Panc1 (cell line): ENCODE measurements around the gene NDUFV3. TPM values are rescaled to one million over a fixed set of nuclear protein-coding genes. Genes with fewer than 3 reads are reported as not detected.
"Not testable (repeated sequence)": the region's sequence is repeated elsewhere in the genome, so short reads cannot be mapped to it uniquely, and the experiment has no call there.

Experiments
- ATAC-seq: fragments of 200-7000 bp; cut with Tn5 transposase; 2 replicates; pipeline ENCODE4 v1.9.1; 2020; ENCODE audit warnings: mild to moderate bottlenecking, moderate library complexity
- BruUV-seq: library from RNA; stranded (reverse); fragments of 400-500 nt; replicated peaks from 2 replicates; lab custom pipeline; 2021; lab: Mats Ljungman, UMichigan
- CTCF ChIA-PET: fragments of 300-600 bp; sonication (Branson Sonifier 250); formaldehyde crosslinking; loops from one replicate; lab custom pipeline; 2022; ENCODE audit warnings: antibody characterized with exemption; lab: Charles Lee
- POLR2A ChIA-PET: fragments of 300-600 bp; sonication (Branson Sonifier 250); formaldehyde crosslinking; loops from one replicate; lab custom pipeline; 2022; ENCODE audit warnings: antibody characterized with exemption; lab: Charles Lee
- DNase-seq: peaks from one replicate; pipeline ENCODE4 v3.0.0-alpha.2; 2010; ENCODE audit warnings: low read depth, low spot score
- H3K27ac ChIP-seq: 2 replicates; pipeline ENCODE4 v1.5.1; 2011; ENCODE audit warnings: mild to moderate bottlenecking, low read length, inconsistent platforms
- H3K27me3 ChIP-seq: fragments of 200-500 bp; sonication (Bioruptor generic); 2 replicates; pipeline ENCODE4 v1.6.0; 2014; ENCODE audit warnings: low read length, inconsistent platforms; ENCODE audit not compliant: control insufficient read depth, insufficient read depth
- H3K36me3 ChIP-seq: fragments of 200-500 bp; sonication (Bioruptor generic); 2 replicates; pipeline ENCODE4 v1.5.1; 2014; ENCODE audit warnings: inconsistent platforms, mild to moderate bottlenecking, low read length, moderate library complexity; ENCODE audit not compliant: control insufficient read depth, insufficient read depth
- H3K4me1 ChIP-seq: 2 replicates; pipeline ENCODE4 v1.5.1; 2011; ENCODE audit warnings: inconsistent platforms, mild to moderate bottlenecking, low read length, moderate library complexity; ENCODE audit not compliant: control insufficient read depth, insufficient read depth
- H3K4me3 ChIP-seq, 2 experiments: 2 replicates each; pipeline ENCODE4 v1.5.1; 2011 to 2012; ENCODE audit warnings: low read depth in 2 of 2, low read length in 2 of 2, mild to moderate bottlenecking in 2 of 2, inconsistent platforms in 1 of 2, moderate library complexity in 1 of 2
- H3K9me3 ChIP-seq: fragments of 200-500 bp; sonication (Bioruptor generic); 2 replicates; pipeline ENCODE4 v1.5.1; 2014; ENCODE audit warnings: low read depth, mild to moderate bottlenecking, inconsistent platforms, low read length, moderate library complexity; ENCODE audit not compliant: control insufficient read depth, insufficient read depth
- POLR2AphosphoS5 ChIP-seq: IDR thresholded peaks from 2 replicates; pipeline ENCODE4 v1.6.1; 2012; ENCODE audit warnings: mild to moderate bottlenecking, low read depth, low read length, moderate library complexity
- SIN3A ChIP-seq: IDR thresholded peaks from 2 replicates; pipeline ENCODE4 v1.6.1; 2012; ENCODE audit warnings: low read depth, mild to moderate bottlenecking, low read length, moderate library complexity, borderline replicate concordance; ENCODE audit not compliant: insufficient read depth
- TCF7L2 ChIP-seq: IDR thresholded peaks from 2 replicates; pipeline ENCODE4 v1.6.1; 2011; ENCODE audit warnings: mild to moderate bottlenecking, low read depth, low read length, inconsistent platforms
- in situ Hi-C: cut with HindIII; loops from 2 replicates; pipeline ENCODE4 v1.10.0; 2016; ENCODE audit warnings: low sequenced_read_pairs, low pct_unique_long_range_greater_than_20kb
- intact Hi-C: fragments of 100-400 bp; cut with micrococcal nuclease; formaldehyde crosslinking; loops from one replicate; pipeline ENCODE4 v1.10.0; 2022; ENCODE audit not compliant: unreplicated experiment
- total RNA-seq: library from RNA; stranded (reverse); gene quantifications from one replicate; pipeline ENCODE4 v1.2.1, GENCODE V29; 2021; ENCODE audit not compliant: unreplicated experiment
- TF ChIP-seq, protein P1 (sequence below): fragments of 450-650 bp; IDR thresholded peaks from 2 replicates; pipeline ENCODE4 v1.5.1; 2017; ENCODE audit warnings: mild to moderate bottlenecking
- TF ChIP-seq, protein P2 (sequence below), 2 experiments: IDR thresholded peaks; 2 replicates each; pipeline ENCODE4 v1.6.1; 2011 to 2012; ENCODE audit warnings: low read depth in 2 of 2, control low read depth in 1 of 2, low read length in 1 of 2, mild to moderate bottlenecking in 1 of 2, moderate library complexity in 1 of 2; ENCODE audit not compliant: insufficient read depth in 1 of 2

NDUFV3 gene
- total RNA-seq, 1 experiment from 2014 or later, result 21.1 TPM

DNA sequence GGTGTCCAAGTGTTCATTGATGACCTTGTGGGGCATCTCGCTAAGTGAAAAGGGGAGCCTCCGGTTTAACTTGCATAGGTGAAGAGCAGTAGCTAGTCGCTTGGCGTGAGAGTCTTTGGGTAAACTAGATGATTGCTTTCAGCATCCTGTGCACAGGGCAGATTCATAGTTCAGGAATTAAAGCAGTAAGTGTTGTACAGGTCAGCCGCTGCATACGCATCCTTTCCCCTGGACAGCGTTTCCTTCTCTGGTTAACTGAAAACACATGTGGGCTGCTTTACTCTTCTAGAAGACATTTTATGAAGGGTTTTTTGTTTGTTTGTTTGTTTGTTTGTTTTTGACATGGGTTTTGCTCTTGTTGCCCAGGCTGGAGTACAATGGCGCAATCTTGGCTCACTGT, 12.1 kb downstream of the NDUFV3 start:
- TF ChIP-seq TCF7L2 (no peak), SIN3A (no peak), POLR2AphosphoS5 (no peak)
- TF ChIP-seq, protein P1, sequence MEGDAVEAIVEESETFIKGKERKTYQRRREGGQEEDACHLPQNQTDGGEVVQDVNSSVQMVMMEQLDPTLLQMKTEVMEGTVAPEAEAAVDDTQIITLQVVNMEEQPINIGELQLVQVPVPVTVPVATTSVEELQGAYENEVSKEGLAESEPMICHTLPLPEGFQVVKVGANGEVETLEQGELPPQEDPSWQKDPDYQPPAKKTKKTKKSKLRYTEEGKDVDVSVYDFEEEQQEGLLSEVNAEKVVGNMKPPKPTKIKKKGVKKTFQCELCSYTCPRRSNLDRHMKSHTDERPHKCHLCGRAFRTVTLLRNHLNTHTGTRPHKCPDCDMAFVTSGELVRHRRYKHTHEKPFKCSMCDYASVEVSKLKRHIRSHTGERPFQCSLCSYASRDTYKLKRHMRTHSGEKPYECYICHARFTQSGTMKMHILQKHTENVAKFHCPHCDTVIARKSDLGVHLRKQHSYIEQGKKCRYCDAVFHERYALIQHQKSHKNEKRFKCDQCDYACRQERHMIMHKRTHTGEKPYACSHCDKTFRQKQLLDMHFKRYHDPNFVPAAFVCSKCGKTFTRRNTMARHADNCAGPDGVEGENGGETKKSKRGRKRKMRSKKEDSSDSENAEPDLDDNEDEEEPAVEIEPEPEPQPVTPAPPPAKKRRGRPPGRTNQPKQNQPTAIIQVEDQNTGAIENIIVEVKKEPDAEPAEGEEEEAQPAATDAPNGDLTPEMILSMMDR, result no peak
- TF ChIP-seq, protein P2, sequence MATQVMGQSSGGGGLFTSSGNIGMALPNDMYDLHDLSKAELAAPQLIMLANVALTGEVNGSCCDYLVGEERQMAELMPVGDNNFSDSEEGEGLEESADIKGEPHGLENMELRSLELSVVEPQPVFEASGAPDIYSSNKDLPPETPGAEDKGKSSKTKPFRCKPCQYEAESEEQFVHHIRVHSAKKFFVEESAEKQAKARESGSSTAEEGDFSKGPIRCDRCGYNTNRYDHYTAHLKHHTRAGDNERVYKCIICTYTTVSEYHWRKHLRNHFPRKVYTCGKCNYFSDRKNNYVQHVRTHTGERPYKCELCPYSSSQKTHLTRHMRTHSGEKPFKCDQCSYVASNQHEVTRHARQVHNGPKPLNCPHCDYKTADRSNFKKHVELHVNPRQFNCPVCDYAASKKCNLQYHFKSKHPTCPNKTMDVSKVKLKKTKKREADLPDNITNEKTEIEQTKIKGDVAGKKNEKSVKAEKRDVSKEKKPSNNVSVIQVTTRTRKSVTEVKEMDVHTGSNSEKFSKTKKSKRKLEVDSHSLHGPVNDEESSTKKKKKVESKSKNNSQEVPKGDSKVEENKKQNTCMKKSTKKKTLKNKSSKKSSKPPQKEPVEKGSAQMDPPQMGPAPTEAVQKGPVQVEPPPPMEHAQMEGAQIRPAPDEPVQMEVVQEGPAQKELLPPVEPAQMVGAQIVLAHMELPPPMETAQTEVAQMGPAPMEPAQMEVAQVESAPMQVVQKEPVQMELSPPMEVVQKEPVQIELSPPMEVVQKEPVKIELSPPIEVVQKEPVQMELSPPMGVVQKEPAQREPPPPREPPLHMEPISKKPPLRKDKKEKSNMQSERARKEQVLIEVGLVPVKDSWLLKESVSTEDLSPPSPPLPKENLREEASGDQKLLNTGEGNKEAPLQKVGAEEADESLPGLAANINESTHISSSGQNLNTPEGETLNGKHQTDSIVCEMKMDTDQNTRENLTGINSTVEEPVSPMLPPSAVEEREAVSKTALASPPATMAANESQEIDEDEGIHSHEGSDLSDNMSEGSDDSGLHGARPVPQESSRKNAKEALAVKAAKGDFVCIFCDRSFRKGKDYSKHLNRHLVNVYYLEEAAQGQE (IDR thresholded peaks at IDR 0.05; ENCODE audit: insufficient read depth in 1 of 2, low read depth in 2 of 2, low read length in 1 of 2), result no peak
- CTCF ChIA-PET, result no interaction called here

DNA sequence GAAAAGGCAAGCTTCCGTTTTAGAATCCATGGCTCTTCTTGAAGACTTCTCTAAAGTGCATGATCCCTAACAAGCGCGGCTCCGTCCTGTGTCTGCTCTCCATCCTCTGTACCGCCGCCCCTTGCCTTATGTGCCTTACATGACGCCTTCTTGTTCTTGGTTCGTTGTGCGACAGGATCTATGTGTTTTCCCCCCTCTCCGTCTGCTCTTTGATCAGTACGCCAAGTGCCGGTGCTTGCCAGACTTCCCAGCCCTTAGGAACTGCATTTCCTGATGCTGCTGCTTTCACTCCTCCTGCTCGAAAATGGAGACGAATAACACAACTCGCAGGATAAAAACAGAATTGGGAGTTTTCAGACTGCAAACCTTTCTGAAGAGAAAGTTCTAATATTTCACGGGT, 13.1 kb downstream of the NDUFV3 start:
- no TSS peak for BruUV-seq
- ATAC-seq (no peak), DNase-seq (no peak)
- H3K27me3 ChIP-seq, result no peaks in the 10 kb centered on the region
- ChIA-PET CTCF (no interaction called here), POLR2A (no interaction called here)
- intact Hi-C loops (no loop called here), in situ Hi-C loops (no loop called here)
- H3K4me3 ChIP-seq, result no peak overlapping the region
- H3K9me3 ChIP-seq, result no peaks in the 10 kb centered on the region
- no peaks in the 10 kb centered on the region for H3K4me1 ChIP-seq
- TF ChIP-seq SIN3A, result no peak
- H3K27ac ChIP-seq, result no peak overlapping the region
- H3K36me3 ChIP-seq, result peaks cover 2% of the 10 kb centered on the region; the same call in 1 of the 2 replicates

More for the DNA sequence above, 12.1 kb downstream of the NDUFV3 start:
- Histone ChIP-seq H3K4me1 (no peaks in the 10 kb centered on the region), H3K4me3 (no peak overlapping the region), H3K9me3 (no peaks in the 10 kb centered on the region), H3K27ac (no peak overlapping the region), H3K36me3 (peaks cover 2% of the 10 kb centered on the region), H3K27me3 (no peaks in the 10 kb centered on the region)
- in situ Hi-C loops, result no loop called here
- no TSS peak for BruUV-seq
- no peak for DNase-seq
- no peak for ATAC-seq
- intact Hi-C loops, result no loop called here
- POLR2A ChIA-PET, result no interaction called here

DNA sequence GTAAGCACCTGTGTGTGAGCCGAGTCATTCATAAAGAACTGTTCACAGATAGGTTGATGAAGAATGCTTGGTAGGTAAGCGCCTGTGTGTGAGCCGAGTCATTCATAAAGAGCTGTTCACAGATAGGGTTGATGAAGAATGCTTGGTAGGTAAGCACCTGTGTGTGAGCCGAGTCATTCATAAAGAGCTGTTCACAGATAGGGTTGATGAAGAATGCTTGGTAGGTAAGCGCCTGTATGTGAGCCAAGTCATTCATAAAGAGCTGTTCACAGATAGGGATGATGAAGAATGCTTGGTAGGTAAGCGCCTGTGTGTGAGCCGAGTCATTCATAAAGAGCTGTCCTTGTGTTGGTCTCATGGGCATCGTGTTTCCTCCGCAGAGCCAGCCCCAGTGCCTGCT, 15.4 kb downstream of the NDUFV3 start:
- H3K4me3 ChIP-seq, DNase-seq, ATAC-seq, CTCF ChIA-PET, in situ Hi-C loops, H3K9me3 ChIP-seq, H3K36me3 ChIP-seq, H3K4me1 ChIP-seq, H3K27me3 ChIP-seq, intact Hi-C loops, BruUV-seq, POLR2A ChIA-PET, H3K27ac ChIP-seq: not testable (repeated sequence)

DNA sequence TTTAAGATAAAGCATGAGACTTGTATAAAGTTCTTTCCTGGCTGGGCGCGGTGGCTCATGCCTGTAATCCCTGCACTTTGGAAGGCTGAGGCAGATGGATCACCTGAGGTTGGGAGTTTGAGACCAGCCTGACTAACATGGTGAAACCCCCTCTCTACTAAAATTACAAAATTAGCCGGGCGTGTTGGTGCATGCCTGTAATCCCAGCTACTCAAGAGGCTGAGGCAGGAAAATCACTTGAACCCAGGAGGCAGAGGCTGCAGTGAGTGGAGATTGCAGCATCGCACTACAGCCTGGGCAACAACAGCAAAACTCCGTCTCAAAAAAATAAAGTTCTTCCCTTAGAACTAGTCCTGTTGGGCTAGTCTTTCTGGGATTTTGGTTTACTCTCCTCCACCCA, 18.8 kb downstream of the NDUFV3 start:
- ATAC-seq, BruUV-seq, POLR2A ChIA-PET, H3K4me3 ChIP-seq, H3K9me3 ChIP-seq, H3K27ac ChIP-seq, in situ Hi-C loops, H3K27me3 ChIP-seq, CTCF ChIA-PET, DNase-seq, H3K4me1 ChIP-seq, intact Hi-C loops, H3K36me3 ChIP-seq: not testable (repeated sequence)
